Measurements from ENCODE around the gene ARHGEF11. TPM values are rescaled to one million over a fixed set of nuclear protein-coding genes. Genes with fewer than 3 reads are reported as not detected.
A peak's percentile ranks its signal among the peaks of the same experiment; 100 is the strongest.

ARHGEF11 gene
- total and polyA plus RNA-seq, 9 of the 15 experiments (the other 6 are each of a cell fraction or from before 2014, with no cell fraction given): 0.14 to 15.5 (median 9.0) TPM

DNA sequence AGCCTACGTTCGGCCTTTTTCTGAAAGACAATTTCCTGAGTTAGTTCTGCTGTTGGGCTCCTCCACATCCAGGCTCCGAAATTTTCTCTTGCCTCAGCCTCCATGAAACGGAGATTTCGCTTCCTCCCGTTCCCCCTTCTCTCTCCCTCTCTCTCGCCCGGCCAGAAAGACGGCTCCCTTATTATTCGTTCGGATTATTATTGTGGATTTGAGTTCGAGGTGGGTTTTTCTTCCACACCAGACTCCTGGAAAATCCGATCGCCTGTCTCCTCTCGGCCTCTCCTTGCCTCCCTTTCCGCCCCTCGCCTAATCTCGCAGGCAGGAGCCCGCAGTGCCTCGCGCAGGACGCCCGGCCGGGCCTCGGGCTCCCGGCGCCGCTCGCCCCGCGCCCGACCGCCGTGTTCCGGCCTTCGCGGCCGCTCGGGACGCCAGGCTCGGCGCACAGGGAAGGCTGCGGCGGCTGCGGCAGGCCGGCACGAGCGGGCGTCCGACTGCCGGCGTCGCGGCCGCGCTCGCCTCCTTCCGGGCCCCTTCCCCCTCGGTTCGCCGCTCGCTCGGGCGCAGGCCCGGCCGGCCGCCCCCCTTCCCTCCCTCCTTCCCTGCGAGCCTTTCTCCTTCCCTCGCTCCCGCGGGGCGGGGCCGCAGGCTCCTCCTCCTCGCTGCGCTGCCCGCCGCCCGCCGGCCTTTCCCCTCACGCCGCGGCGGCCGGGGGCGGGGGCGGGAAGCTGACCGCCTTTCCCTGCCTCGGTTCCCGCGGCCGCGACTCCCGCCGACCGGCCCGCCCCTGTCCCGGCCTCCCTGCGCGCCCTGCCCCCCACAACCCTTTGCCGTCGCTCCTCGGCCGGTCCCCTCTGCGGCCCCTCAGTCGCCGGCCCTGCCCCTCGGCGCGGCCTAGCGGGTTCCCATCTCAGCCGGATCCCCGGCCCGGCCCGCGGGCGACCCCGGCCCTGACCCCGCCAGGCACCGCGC is at the start of gene ARHGEF11 (continued):
- TF ChIP-seq, protein P1, sequence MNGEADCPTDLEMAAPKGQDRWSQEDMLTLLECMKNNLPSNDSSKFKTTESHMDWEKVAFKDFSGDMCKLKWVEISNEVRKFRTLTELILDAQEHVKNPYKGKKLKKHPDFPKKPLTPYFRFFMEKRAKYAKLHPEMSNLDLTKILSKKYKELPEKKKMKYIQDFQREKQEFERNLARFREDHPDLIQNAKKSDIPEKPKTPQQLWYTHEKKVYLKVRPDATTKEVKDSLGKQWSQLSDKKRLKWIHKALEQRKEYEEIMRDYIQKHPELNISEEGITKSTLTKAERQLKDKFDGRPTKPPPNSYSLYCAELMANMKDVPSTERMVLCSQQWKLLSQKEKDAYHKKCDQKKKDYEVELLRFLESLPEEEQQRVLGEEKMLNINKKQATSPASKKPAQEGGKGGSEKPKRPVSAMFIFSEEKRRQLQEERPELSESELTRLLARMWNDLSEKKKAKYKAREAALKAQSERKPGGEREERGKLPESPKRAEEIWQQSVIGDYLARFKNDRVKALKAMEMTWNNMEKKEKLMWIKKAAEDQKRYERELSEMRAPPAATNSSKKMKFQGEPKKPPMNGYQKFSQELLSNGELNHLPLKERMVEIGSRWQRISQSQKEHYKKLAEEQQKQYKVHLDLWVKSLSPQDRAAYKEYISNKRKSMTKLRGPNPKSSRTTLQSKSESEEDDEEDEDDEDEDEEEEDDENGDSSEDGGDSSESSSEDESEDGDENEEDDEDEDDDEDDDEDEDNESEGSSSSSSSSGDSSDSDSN (IDR thresholded peaks at IDR 0.05; ENCODE audit: borderline replicate concordance in 1 of 2, low read depth in 2 of 2, low read length in 2 of 2): peak; percentile 68 to 94; a peak in 3 of 4 replicates
- TF ChIP-seq GATAD2A (IDR thresholded peaks at IDR 0.05): no peak
- no peak for TF ChIP-seq NELFE (IDR thresholded peaks at IDR 0.05; ENCODE audit: insufficient read depth, insufficient read length)
- no peak for TF ChIP-seq ZNF165 (CRISPR knock-in tag; IDR thresholded peaks at IDR 0.05; ENCODE audit: borderline replicate concordance)
- peak; percentile 68 for TF ChIP-seq GABPA (tag; conservative IDR thresholded peaks at IDR 0.05; ENCODE audit: low read depth)
- no peak for TF ChIP-seq ARID4B (CRISPR knock-in tag; IDR thresholded peaks at IDR 0.05)
- no peak for TF ChIP-seq KAT8 (IDR thresholded peaks at IDR 0.05; ENCODE audit: low read depth)
- TF ChIP-seq ZNF121 (CRISPR knock-in tag; conservative IDR thresholded peaks at IDR 0.05): no peak
- peak; percentile 36; the same call in 1 of the 2 replicates for TF ChIP-seq KAT7 (CRISPR knock-in tag; IDR thresholded peaks at IDR 0.05; ENCODE audit: borderline replicate concordance)
- TF ChIP-seq MAZ (CRISPR knock-in tag; conservative IDR thresholded peaks at IDR 0.05 in 1 of 2, IDR thresholded peaks at IDR 0.05 in 1 of 2): peak; percentile 80 to 93
- TF ChIP-seq EGR1 (conservative IDR thresholded peaks at IDR 0.05): no peak; the same call in 1 of the 2 replicates
- TF ChIP-seq MCM3 (IDR thresholded peaks at IDR 0.05): no peak
- no peak for TF ChIP-seq BACH1 (tag; IDR thresholded peaks at IDR 0.05)
- TF ChIP-seq, protein P2, sequence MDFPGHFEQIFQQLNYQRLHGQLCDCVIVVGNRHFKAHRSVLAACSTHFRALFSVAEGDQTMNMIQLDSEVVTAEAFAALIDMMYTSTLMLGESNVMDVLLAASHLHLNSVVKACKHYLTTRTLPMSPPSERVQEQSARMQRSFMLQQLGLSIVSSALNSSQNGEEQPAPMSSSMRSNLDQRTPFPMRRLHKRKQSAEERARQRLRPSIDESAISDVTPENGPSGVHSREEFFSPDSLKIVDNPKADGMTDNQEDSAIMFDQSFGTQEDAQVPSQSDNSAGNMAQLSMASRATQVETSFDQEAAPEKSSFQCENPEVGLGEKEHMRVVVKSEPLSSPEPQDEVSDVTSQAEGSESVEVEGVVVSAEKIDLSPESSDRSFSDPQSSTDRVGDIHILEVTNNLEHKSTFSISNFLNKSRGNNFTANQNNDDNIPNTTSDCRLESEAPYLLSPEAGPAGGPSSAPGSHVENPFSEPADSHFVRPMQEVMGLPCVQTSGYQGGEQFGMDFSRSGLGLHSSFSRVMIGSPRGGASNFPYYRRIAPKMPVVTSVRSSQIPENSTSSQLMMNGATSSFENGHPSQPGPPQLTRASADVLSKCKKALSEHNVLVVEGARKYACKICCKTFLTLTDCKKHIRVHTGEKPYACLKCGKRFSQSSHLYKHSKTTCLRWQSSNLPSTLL (IDR thresholded peaks at IDR 0.05): no peak
- no peak for TF ChIP-seq ZNF561 (CRISPR knock-in tag; conservative IDR thresholded peaks at IDR 0.05)
- TF ChIP-seq ADNP (tag; IDR thresholded peaks at IDR 0.05): no peak
- TF ChIP-seq GTF2A2 (tag; IDR thresholded peaks at IDR 0.05): no peak
- peak; percentile 70; the same call in 1 of the 2 replicates for TF ChIP-seq POLR2AphosphoS5 (IDR thresholded peaks at IDR 0.05; ENCODE audit: control insufficient read depth, insufficient read depth, low read depth, low read length)

All from K562 (cell line).